Measurements from ENCODE around the gene KLHL26.
"Not testable (repeated sequence)": the region's sequence is repeated elsewhere in the genome, so short reads cannot be mapped to it uniquely, and the experiment has no call there.

KLHL26 gene

DNA sequence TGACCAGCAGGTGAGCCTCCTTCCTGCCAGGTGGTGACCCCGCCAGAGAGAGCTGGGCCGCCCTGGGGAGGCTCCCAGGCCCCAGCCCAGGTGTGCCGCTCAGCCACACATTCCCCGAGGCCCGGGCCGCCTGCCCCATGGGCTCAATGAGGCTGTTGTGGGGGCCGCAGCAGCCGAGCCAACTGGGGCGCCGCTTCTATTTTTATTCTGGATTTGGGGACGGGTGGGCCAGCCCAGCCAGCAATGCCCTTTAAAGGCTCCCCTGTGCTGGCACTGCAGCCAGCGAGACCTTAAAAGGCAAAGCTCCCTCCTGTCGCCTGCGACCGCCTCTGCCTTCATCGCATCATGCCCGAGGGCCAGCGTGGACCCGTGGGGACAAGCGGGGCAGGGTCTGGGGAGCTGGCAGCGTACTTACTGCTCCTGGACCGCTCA, 29.0 kb downstream of the KLHL26 start:
- DNase-seq (ENCODE audit: low spot score): no peak

DNA sequence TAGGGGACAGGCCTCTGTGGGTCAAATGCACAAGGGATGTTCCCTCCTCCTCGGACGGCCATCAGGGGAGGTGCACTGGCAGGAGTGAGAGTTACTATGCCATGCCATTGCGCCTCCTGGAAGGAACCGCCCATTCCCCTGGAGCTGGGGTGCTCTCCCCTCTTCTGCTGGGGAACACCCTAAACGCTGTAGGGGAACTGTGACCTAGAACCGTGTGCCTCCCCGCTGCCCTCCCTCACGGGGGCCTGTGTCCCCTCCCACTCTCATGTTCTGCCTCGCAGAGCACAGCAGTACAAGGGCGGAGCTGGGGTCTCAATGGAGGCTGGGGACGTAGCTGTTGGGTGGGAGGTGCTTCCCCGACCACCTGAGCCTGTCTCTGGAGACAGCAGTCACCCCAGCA, 29.5 kb downstream of the KLHL26 start:
- DNase-seq (ENCODE audit: low spot score): no peak

DNA sequence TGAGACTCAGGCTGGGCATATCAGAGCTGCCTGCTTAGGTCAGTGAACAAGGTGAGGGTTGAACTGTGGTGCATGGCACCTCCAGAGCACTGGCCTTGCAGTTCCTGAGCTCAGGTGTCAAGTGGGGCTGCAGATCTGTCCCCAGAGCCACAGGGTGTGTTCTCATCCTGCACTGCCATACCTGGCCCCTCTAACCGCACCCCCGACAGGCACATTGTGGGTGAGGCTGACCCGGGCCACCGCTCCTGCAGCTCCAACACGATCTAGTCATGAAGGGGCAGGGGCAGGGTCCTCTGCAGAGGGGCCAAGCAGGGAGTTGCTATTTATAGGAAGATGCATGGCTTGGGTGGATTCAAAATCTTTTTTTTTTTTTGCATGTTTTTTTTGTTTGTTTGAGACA, 30.0 kb downstream of the KLHL26 start:
- no peak for DNase-seq (ENCODE audit: low spot score)

DNA sequence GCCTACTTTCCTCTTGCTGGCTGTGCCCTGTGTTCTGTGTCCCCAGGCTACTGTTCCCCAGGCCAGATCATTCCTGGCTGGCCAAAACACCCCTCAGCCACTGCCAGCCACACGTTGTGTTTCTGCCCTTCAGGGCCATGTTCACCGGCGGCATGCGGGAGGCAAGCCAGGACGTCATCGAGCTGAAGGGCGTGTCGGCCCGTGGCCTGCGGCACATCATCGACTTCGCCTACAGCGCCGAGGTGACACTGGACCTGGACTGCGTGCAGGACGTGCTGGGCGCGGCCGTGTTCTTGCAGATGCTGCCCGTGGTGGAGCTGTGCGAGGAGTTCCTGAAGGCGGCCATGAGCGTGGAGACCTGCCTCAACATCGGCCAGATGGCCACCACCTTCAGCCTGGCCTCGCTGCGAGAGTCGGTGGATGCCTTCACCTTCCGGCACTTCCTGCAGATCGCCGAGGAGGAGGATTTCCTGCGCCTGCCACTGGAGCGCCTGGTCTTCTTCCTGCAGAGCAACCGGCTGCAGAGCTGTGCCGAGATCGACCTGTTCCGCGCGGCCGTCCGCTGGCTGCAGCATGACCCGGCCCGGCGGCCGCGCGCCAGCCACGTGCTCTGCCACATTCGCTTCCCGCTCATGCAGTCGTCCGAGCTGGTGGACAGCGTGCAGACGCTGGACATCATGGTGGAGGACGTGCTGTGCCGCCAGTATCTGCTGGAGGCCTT, 30.9 kb downstream of the KLHL26 start:
- no peak for DNase-seq (ENCODE audit: low spot score)

DNA sequence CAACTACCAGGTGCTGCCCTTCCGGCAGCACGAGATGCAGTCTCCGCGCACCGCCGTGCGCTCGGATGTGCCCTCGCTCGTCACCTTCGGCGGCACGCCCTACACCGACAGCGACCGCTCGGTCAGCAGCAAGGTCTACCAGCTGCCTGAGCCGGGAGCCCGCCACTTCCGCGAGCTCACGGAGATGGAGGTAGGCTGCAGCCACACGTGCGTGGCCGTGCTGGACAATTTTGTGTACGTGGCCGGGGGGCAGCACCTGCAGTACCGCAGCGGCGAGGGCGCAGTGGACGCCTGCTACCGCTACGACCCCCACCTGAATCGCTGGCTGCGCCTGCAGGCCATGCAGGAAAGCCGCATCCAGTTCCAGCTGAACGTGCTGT, 31.4 kb downstream of the KLHL26 start:
- DNase-seq (ENCODE audit: low spot score): no peak

DNA sequence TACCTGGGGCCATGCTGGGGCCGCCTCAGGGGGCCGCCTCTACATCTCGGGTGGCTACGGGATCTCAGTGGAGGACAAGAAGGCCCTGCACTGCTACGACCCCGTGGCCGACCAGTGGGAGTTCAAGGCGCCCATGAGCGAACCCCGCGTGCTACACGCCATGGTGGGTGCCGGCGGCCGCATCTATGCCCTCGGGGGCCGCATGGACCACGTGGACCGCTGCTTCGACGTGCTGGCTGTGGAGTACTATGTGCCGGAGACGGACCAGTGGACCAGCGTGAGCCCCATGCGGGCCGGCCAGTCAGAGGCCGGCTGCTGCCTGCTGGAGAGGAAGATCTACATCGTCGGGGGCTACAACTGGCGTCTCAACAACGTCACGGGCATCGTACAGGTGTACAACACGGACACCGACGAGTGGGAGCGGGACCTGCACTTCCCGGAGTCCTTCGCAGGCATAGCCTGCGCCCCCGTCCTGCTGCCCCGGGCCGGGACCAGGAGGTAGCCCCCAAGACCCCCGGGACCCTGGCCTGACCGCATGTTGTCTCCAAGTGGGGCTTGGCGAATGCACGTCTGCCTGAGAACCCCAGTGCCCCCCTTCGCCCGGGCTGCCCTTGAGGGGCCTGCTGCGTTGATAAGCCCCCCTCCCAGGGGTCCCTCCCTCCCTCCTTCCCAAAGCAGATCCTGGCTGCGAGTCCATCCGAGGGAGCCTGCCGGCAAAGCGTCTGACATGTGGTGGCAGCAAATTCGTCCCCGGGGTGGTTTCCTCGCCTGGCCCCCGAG, 32.1 kb downstream of the KLHL26 start:
- no peak for DNase-seq (ENCODE audit: low spot score)

DNA sequence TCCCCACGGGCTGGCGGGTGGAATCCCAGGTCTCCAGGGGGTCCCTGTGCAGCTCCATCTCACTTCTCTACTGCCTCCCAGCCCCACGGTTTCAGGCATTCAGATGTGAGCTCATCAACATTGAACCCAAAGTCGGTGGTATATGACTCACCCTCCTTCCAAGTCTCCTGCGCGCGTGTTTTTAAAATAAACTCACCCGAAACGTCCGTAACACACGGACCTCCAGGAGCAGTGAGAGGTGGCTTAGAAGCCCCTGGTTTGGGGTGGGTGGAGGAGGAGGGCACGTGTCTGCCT, 32.6 kb downstream of the KLHL26 start:
- DNase-seq (ENCODE audit: low spot score): no peak

DNA sequence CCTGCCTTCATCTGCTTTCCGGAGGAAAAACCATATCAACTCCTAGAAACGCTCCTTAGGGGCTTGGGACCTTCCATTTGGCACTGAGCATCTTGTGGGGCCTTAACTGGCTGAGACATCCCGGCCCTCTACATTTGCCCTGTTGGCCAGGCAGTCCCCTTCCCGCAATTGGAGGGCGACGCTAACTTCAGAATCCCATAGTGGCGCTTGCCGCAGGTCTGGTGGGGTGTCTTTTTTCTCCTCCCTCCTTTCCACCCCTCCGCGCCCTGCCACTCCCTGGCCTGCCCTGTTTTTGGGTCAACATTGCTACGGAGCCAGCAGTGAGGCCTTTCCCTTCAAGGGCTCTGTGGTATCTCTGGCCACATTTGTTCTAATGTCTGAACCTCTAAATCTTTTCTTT, 33.1 kb downstream of the KLHL26 start:
- no peak for DNase-seq (ENCODE audit: low spot score)

DNA sequence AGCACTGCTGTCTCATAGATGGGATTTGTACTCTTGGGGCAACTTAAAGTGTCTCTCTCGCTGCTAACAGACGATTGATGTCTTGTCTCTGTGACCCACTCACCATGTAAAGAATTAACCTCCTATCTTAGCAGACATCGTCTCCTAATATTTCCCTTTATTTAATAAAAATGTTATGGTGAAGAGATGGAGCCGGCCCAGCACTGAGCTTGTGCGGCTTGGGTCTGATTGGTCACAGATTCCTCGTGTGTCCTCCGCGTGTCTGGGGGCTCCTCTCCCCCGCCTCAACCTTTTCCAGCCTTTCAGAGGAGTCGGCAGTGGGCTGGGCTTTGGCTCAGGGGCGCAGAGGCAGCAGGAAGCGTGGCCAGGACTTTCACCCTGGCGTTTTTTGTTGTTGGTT, 33.5 kb downstream of the KLHL26 start:
- no peak for DNase-seq (ENCODE audit: low spot score)

DNA sequence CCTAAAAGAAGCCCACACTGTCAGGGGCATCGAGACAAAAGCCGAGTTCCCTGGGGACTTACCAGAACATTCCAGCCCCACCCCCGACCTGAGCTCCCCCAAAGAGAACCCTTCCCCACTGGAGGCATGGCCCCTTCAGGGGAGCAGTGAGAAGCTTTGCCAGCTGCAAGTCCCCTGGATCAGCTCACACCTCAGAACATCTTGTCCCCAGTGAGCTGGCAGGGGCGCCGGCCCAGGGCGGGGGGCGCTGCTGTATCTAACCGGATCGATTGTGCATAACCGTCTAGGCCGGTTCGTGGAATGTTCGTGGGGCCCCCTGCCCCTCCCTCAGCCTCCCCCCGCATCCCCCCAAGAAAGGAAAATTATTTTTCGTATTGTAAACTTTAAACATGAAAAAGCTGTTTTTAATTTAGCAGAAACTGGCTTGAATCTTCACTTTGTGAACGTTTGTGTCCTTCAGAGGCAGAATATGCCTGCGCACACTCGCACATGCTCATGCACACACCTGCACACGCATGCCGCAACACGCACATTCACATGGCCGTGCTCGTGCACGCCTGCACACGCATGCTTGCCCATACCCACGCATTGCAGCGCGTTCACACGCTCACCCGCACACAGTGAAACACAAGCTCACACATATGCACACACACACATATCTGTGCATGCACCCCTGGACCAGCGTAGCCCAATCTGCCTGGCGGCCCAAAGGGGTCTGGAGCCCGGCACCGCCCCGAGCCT, 34.6 kb downstream of the KLHL26 start:
- DNase-seq (ENCODE audit: low spot score): no peak

DNA sequence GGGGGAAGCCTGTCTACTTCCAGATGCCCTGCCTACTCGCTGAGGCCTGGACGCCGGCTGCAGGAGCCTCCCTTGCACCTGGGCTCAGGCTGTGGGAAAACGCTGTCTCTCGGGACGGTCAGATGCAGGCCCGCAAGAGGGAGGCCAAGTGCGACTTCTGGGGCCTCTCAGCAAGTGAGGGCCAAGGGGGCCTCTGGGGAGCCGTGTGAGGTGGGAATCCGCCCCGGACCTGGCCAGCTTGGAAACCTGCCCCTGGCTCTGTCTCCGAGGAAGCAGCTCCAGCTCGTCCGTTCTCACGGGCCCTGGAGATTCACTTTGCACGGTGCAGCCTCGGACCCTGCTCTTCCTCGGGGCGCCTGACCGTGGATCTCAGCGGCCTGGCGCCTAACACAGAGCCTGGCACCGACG, 35.2 kb downstream of the KLHL26 start:
- DNase-seq (ENCODE audit: low spot score): no peak

DNA sequence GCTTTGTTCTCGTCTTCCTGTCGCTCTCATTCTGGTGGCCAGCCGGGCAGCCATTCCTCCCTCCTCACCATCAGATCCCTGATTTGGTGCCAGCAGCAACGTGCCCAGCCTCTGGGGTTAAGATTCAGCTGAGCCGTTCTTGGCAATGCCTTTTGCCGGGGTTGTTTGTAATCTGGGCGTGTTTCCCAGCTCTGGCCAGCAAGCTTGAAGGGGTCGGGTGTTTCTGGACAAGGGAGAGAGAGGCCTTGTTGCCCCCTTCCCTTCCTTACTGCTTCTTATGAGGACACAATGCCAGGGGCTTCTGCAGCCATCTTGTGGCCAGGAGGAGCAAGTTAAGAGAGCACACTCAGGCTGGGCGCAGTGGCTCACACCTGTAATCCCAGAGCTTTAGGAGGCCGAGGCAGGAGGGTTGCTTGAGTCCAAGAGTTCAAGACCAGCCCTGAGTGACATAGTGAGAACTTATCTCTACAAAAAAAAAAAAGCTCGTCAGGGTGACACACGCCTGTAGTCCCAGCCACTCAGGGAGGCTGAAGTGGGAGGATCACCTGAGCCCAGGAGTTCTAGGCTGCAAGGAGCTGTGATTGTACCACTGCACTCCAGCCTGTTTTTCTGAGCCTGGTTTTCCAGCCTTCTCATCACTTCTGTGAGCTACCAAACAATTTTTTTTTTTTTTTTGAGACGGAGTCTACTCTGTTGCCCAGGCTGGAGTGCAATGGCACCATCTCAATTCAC, 35.9 kb downstream of the KLHL26 start:
- DNase-seq (ENCODE audit: low spot score): no peak

DNA sequence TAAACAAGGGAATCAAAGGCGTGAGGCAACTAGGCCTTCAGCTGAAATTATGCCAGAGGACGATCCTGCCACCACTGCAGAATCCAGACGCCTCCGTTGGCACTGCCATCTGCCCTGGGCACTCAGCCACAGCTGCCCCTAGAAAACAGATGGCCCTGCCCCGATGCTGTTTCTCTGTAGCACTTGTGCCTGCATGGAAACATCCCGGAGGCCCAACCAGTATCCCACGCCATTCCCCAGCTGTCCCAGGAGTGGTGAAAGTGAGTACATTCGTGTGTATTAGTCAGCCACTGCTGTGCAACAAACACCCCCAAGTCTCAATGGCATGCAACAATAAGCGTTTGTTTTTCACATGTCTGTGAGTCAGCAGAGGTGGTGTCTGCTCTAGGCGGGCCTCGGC, 37.8 kb downstream of the KLHL26 start:
- DNase-seq (ENCODE audit: low spot score): no peak

DNA sequence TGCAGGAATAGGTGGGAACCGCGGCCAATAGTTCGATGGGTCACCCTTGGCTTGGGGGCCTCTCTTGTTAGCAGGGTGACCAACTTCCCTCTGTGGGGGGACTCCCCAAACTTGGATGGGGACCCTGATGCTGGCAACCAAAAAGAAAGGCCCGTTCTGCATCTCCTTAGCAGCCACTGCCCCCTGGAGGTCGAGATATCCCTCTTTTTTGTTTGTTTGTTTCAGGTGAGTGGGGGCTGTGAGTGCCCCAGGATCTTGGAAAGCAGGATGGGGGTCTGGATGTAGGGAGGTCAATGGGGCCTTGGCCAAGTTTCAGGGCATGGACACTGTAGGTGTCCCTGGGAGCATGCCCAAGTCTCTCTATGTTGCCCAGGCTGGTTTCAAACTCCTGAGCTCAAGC, 39.0 kb downstream of the KLHL26 start:
- no peak for DNase-seq (ENCODE audit: low spot score)

DNA sequence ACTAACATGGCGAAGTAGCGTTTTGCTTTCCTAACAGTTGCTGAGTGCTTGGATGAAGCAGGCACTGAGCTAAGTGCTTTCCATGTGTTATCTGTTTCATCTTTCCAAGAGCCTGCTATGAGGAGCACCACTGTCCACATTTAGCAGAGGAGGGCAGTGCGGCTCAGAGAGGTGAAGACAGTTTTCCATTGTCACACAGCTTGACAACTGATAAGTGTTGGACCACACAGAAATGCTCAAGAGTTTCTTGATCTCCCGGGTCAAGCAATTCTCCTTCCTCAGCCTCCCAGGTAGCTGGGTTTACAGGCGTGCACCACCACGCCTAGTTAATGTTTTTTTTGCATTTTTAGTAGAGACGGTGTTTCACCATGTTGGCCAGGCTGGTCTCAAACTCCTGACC, 39.9 kb downstream of the KLHL26 start:
- no peak for DNase-seq (ENCODE audit: low spot score)

DNA sequence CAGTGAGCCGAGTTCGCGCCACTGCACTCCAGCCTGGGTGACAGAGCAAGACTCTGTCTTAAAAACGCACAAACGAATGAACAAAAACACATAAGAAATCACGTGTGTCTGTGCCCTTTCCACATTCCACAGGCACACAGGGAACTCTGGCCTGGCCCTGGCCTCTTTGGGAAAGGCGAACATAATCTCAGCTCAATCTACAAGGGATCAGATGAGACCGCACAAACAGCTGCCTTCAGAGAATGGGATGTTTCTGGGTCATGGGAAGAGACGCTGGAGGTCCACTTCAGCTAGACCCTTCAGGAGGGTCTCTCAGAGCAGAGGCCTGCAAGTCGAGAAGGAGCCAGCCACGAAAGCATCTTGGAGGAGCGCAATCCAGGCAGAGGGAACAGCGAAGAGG, 40.3 kb downstream of the KLHL26 start:
- no peak for DNase-seq (ENCODE audit: low spot score)

DNA sequence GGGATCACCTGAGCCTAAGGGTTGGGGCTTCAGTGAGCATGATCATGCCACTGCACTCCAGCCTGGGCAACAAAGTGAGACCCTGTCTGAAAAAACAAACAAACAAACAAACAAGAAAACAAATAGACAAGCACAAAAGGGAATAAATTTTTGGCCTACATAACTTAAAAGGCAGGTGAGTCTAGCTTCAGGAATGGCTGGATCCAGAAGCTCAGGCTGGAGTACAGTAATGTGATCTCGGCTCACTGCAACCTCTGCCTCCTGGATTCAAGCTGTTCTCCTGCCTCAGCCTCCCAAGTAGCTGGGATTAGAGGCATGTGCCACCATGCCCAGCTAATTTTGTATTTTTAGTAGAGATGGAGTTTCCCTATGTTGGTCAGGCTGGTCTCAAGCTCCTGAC, 43.3 kb downstream of the KLHL26 start:
- DNase-seq (ENCODE audit: low spot score): not testable (repeated sequence)

DNA sequence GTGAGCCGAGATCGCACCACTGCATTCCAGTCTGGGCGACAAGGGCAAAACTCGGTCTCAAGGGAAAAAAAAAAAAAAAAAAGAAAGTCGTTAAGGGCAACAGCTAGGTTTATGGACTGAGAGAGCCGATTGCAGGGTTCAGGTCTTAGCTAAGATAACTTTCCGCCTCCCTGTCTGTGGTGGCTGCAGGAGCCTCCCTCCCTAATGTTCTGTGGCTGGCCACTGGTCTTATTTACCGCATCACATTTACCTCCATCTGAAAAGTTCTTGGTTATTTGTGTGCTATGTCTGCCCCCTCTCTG, 45.9 kb downstream of the KLHL26 start:
- DNase-seq (ENCODE audit: low spot score): no peak

DNA sequence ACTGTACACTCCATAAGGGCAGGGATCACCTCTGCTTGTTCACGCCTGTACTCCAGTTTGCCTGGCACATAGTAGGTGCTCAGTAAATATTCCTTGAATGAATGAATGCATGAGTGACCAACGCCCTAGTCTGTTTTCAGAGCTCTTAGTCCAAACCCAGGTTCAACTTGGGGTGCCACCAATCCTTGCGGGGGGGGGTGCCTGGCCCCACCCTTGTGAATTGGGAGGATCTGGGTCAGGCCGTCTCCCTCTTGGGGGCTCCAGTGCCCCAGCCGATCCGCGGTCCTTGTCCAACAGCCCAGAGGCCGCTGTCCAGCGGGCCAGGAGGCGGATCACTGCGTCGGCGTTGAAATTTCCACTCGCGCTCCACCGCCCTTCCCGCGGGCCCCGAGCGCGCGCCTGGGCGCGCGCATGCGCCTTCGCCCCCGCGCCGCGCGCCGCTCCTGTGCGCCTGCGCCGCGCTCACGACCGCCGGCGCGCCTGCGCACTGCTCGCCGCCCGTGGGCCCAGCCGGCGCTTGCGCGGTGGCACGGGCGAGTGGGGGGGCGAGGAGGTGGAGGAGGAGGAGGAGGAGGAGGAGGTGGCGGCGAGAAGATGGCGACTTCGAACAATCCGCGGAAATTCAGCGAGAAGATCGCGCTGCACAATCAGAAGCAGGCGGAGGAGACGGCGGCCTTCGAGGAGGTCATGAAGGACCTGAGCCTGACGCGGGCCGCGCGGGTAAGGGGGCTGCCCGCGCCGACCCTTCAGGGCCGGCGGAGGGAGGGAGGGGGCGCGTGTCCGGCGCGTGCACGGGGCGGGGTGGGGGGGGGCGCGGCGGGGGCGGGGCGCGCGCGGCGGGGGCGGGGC, 46.5 kb downstream of the KLHL26 start, which contains the start of gene CRTC1:
Gene CRTC1, plus strand, starts transcription at position 572 of the 849 bp plus-strand sequence. Its CDS starts 23 bp downstream, at position 595.
- peak; percentile 91 for DNase-seq (ENCODE audit: low spot score)

DNA sequence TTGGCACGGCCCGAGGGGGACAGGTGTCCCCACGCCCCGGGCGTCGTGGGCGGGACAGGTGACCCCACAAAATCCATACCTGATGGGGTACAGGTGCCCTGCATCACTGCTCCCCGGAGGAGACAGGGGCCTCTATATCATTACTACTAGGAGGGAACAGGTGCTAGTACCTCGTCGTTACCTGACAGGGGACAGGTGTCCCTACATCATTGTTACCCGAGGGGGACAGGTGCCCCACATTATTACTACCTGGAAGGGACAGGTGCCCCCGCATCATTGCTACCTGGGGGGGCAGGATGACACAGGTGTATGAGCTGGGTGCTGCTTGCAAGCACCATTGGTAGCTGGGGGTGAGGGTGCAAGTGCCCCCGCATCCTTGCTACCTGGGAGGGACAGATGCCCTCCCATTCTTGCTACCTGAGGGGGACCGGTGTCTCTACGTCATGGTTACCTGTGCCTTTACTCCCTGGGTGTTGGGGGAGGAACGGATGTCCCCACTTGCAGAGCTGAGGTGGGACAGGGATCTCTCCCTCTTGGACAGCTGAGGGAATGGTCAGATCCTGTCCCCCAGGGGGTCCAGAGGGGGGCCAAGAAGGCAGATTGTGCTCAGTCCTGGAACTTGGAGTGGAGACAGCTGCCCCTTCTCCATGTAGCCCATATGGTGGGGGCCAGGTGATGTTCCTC, 47.3 kb downstream of the KLHL26 start:
- no peak for DNase-seq (ENCODE audit: low spot score)

DNA sequence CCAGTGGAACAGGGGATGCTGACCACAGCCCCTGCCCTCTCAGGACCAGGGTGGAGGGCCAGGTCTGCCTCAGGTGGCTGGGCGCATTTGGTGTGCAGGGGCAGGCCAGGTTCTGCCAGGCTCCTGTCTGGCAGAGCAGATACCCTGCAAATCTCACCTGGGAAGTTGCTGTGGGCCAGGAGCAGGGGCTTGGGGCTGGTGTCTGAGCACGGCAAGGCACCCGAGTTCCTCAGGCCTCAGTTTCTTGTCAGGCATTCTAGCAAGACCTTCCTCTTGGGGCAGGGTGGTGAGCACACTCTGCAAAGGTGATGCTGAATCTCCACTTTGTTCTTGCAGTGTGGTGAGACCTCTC, 47.8 kb downstream of the KLHL26 start:
- no peak for DNase-seq (ENCODE audit: low spot score)

Measured in kidney tubule cell (primary cell).